ENCODE measurements around the gene AIFM2.

DNA sequence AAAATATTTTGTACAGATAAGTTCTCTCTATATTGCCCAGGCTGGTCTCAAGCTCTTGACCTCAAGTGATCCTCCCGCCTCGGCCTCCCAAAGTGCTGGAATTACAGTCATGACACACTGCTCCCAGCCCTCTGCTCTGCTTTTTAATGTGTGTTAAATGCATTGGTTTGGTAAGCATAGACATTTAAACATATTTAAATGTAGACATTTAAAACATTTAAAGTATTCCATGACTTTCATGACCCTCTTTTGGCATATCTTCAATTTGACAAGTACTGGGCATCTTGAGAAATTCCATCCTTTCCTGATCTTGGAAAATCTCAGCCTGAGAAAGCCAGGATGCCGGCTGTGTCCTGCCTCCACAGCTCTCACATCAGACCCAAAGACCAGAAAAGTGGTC, 42.9 kb upstream of the AIFM2 start:
- no peak for TF ChIP-seq BCL6 (CRISPR knock-in tag; IDR thresholded peaks at IDR 0.05)
- TF ChIP-seq CTCF (IDR thresholded peaks at IDR 0.05 in 2 of 3, conservative IDR thresholded peaks at IDR 0.05 in 1 of 3; ENCODE audit: insufficient read depth in 2 of 3, low read depth in 1 of 3, low read length in 3 of 3), result no peak
- no peak for TF ChIP-seq PHB (CRISPR knock-in tag; IDR thresholded peaks at IDR 0.05)
- TF ChIP-seq ZNF609 (CRISPR knock-in tag; IDR thresholded peaks at IDR 0.05; ENCODE audit: borderline replicate concordance), result no peak
- TF ChIP-seq ZNF184 (CRISPR knock-in tag; IDR thresholded peaks at IDR 0.05), result no peak
- TF ChIP-seq KDM2B (CRISPR knock-in tag; IDR thresholded peaks at IDR 0.05), result no peak
- TF ChIP-seq, protein P1, sequence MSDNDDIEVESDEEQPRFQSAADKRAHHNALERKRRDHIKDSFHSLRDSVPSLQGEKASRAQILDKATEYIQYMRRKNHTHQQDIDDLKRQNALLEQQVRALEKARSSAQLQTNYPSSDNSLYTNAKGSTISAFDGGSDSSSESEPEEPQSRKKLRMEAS (CRISPR knock-in tag; IDR thresholded peaks at IDR 0.05), result no peak
- no peak for TF ChIP-seq TBP (optimal IDR thresholded peaks at IDR 0.05; ENCODE audit: low read depth, low read length)
- TF ChIP-seq, protein P2, sequence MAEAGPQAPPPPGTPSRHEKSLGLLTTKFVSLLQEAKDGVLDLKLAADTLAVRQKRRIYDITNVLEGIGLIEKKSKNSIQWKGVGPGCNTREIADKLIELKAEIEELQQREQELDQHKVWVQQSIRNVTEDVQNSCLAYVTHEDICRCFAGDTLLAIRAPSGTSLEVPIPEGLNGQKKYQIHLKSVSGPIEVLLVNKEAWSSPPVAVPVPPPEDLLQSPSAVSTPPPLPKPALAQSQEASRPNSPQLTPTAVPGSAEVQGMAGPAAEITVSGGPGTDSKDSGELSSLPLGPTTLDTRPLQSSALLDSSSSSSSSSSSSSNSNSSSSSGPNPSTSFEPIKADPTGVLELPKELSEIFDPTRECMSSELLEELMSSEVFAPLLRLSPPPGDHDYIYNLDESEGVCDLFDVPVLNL (CRISPR knock-in tag; IDR thresholded peaks at IDR 0.05; ENCODE audit: low read depth), result no peak
- TF ChIP-seq RFX5 (IDR thresholded peaks at IDR 0.05; ENCODE audit: low read depth, low read length), result no peak
- no peak for TF ChIP-seq EZH2 (IDR thresholded peaks at IDR 0.05; ENCODE audit: borderline replicate concordance, low read depth, low read length)
- no peak for TF ChIP-seq MYC (IDR thresholded peaks at IDR 0.05; ENCODE audit: low read depth, low read length)
- TF ChIP-seq MYC (CRISPR knock-in tag; IDR thresholded peaks at IDR 0.05; ENCODE audit: borderline replicate concordance, low read depth), result no peak
- TF ChIP-seq ARHGAP35 (IDR thresholded peaks at IDR 0.05; ENCODE audit: partially characterized antibody), result no peak
- TF ChIP-seq ZNF668 (CRISPR knock-in tag; IDR thresholded peaks at IDR 0.05), result no peak
